LNCaP clone FGC (cell line): ENCODE results near the gene TPCN2.

Experiments
- DNase-seq: peaks from one replicate; pipeline ENCODE4 v3.0.0-alpha.2; 2011; ENCODE audit warnings: low read depth
- H3K4me3 ChIP-seq: 2 replicates; pipeline ENCODE4 v1.5.1; 2011; ENCODE audit warnings: mild to moderate bottlenecking, low read depth, low read length, control low read depth
- TF ChIP-seq, protein P1 (sequence below): IDR thresholded peaks from 2 replicates; pipeline ENCODE4 v1.5.1; 2012; ENCODE audit warnings: mild to moderate bottlenecking; ENCODE audit not compliant: control insufficient read depth, insufficient read depth; ENCODE audit errors: extremely low read depth

The TPCN2 gene

DNA sequence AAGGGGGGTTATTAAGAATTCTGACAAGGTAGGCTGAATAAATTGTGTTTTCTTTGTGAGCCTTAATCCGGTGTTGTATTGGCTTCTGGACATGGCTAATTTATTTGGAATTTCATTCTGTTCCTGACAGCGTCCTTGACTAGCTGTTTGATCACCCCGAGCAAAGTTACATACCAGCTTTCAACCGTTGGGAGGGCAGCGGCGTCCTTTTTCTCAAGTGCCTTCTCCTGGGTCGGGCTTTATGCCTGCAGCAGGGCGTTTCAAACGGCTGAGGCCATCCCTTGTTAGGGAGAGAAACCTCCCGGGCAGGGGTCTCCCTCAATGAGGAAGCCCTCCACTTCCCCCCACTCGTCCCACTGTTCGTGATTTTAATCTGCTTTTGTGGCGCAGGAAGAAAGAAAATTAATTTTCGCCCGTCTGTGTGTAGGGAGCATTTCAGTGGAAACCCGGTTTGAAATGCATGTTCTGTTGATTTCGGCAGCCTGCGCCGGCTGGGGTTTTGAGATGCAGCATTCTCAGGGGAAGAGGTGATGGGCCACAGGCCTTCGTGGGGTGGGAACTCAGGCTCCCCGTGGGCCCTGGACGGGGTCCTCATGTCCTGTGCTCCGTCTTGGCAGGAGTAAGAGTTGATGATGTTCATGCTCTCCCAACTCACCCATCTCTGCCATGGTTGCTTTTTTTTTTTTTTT, 104.1 kb downstream of the TPCN2 start:
- no peak overlapping the region for H3K4me3 ChIP-seq
- TF ChIP-seq, protein P1, sequence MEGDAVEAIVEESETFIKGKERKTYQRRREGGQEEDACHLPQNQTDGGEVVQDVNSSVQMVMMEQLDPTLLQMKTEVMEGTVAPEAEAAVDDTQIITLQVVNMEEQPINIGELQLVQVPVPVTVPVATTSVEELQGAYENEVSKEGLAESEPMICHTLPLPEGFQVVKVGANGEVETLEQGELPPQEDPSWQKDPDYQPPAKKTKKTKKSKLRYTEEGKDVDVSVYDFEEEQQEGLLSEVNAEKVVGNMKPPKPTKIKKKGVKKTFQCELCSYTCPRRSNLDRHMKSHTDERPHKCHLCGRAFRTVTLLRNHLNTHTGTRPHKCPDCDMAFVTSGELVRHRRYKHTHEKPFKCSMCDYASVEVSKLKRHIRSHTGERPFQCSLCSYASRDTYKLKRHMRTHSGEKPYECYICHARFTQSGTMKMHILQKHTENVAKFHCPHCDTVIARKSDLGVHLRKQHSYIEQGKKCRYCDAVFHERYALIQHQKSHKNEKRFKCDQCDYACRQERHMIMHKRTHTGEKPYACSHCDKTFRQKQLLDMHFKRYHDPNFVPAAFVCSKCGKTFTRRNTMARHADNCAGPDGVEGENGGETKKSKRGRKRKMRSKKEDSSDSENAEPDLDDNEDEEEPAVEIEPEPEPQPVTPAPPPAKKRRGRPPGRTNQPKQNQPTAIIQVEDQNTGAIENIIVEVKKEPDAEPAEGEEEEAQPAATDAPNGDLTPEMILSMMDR, result no peak
- no peak for DNase-seq

DNA sequence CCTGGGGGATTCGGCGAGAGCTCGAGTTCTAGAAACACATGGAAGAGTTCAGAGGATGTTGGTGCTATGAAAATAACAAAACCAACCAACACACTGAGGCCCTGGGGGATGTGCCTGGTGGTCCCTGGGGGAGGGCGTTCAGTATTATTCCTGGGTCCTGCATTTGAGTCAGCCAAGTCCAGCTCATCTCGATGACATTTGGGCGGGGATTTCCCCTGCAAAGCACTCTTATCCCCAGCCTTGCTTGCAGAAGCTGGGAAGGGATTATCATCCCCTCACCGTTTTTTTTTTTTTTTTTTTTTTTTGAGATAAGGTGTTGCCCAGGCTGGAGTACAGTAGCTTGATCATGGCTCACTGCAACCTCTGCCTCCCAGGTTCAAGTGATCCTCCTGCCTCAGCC, 104.9 kb downstream of the TPCN2 start:
- no peak for DNase-seq
- TF ChIP-seq, protein P1, result no peak
- H3K4me3 ChIP-seq, result no peak overlapping the region

DNA sequence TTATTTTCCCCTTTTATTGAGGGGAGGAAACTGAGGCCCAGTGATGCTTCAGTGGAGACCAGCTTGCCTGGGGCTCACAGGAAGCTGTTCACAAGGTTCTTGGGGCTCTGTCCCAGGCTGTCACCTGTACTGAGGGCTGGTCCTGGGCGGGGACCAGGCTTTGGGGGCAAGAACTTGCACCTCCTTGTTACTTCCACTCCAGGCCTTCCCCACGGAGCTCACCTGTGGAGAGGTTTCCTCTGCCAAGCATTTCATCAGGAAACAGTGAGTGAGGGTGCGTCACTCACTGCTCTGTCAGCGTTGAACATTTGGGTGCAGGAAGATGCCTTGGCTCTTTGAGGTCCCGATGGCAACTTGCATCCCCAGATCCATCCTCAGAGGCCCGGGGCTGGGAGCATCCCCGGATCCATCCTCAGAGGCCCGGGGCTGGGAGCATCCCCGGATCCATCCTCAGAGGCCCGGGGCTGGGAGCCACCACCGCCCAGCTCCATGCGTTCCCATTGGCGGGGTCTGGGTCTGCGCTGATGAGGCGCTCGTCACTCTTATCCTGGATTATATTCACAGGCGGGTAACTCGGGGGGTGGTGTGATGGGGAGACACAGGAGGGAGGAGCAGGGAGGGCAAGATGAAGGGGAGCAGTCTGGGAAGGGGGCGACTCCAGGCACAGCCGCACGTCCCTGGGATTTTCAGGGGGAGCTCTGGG, 105.6 kb downstream of the TPCN2 start:
- DNase-seq, result no peak
- TF ChIP-seq, protein P1, result no peak
- H3K4me3 ChIP-seq, result no peak overlapping the region

DNA sequence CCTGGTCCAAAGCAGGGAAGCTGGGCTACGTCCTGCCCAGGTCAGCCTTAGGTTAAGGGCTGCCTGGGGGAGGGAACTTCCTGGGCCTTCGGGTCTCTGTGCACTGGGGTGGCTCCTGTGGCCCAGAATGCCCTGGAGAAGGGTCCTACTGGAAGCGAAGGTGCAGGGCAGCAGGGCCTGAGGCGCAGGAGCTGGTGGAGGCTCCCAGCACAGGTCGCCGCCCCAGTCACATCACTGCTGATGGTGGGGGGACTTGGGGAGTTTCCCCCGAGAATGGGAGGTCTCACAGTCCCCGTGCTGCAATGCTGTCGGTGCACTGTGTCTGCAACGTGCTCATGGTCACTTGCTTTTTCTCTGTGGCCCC, 106.2 kb downstream of the TPCN2 start:
- DNase-seq, result no peak
- TF ChIP-seq, protein P1, result no peak
- no peak overlapping the region for H3K4me3 ChIP-seq

DNA sequence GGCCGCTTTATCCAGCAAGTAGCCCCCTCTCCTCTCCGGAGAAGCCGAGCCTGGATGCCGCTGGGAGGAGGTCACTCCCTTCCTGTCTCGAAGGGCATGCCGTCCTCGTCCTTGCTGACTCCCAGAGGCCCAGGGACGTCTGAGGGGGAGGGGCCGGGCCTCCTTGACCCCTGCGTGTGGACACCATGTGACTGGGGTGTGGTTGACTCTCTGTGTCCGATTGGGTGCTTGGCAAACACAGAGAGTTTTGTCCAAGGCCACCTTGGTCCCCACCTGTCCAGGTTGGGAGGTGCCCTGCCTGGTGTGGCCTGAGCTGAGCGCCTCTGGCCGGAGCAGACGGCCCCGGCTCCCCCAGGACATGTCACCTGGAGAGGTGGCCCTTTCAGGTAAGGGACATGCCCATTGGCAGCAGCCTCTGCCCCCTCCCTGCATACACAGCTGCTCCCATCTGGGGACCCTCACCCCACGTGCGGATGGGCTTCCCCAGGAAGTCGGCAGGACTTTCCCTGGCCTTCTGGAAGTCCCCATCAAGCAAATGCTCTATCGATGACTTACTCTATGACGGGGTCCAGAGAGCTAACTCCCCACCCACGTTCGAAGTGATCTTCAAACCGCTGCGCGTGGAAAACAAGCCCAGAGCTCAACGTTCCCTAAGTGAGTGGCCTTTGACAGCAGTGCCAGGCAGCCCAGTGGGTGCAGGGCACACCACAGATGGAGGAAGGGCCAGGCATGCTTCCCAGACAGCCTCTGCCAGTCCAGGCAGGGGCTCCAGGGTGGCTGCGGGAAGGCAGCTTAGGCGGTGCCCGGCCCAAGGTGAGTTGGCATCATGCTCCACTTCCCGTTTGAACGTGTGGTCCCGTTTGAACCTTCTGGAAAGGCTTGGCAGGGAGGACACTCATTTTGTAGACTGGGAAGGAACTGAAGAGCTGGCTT, 106.8 kb downstream of the TPCN2 start, which contains the start of gene SMIM38:
Gene SMIM38 (plus strand): TSS at position 634 of the 933 bp plus-strand sequence. CDS start 1,912 bp downstream, outside the sequence.
- H3K4me3 ChIP-seq, result no peak within 1 kb of the TSS
- DNase-seq, result no peak
- TF ChIP-seq, protein P1, result no peak

DNA sequence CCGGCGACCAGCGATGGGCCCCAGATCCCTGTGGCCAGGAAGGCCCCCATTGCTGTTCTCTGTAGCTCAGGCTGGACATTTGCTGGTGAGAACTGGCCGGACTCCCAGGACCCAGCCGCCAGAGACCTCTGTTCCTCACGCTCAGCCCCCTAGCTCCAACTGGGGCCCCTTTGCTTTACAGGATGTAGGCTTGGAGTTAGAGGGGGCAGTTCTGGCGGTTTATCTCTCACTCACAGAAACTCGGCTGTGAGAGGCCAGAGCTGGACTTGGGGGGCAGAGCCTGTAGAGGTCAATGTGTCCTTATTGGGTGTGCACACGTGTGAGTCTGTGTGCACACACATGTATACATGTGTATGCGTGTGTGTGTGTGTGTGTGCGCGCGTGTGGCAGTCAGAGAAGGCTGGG, 107.5 kb downstream of the TPCN2 start:
- no peak for DNase-seq
- H3K4me3 ChIP-seq, result no peak overlapping the region
- TF ChIP-seq, protein P1, result no peak
